Activated CD4-positive, alpha-beta T cell treated with anti-CD3 and anti-CD28 coated beads, Interleukin-10, Interleukin-2, amounts not matched to agents 100 ng/mL and 50 ng/mL, durations not matched to agents 16 hours and 8 hours (primary cell): ENCODE measurements around the gene DUSP28.

ENCODE experiments used
- DNase-seq: peaks from one replicate; pipeline ENCODE4 v3.0.0-alpha.2; 2020

Gene DUSP28

GRCh38 chr2:240586919-240587800 lies 27.0 kb downstream of the DUSP28 start:
- peak; percentile 64 for DNase-seq

GRCh38 chr2:240588006-240588655 lies 28.0 kb downstream of the DUSP28 start:
- DNase-seq = no peak

GRCh38 chr2:240588669-240589068 lies 28.5 kb downstream of the DUSP28 start:
- DNase-seq = no peak

- DNase-seq = no peak
These were observed 29.2 kb downstream of the DUSP28 start for GRCh38 chr2:240589375-240589774.

DNA sequence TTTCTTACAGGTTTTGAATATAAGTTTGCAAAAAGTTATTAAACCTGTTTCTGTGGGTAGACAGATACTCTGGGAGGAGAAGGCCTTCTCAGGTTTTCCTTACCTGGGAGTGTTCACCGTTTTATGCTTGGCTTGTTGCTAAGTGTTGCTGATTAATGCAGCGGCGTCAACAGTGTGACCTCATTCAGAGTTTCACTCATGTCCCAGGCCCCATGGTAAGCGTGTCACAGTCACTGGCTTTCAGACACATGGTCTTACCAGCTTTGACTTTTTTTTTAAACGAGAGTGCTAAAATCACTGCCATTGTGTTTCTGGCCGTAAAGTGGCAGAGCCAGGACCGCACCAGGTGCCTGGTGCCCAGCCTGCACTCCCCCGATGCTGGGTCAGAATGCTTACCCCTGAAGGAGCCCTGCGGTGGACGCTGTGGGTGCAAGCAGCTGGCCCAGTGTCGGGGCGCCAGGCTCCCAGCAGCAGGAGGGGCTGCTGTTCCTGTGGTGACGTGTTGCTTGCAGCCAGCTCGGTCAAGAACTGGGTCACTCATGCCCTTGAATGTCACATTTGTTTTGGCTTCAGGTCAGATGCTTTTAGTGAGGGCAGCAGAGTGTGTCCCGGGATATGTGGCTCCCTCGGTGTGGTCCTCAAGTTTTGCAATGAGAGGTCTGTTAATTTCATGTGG lies 29.8 kb downstream of the DUSP28 start:
- no peak for DNase-seq

DNA sequence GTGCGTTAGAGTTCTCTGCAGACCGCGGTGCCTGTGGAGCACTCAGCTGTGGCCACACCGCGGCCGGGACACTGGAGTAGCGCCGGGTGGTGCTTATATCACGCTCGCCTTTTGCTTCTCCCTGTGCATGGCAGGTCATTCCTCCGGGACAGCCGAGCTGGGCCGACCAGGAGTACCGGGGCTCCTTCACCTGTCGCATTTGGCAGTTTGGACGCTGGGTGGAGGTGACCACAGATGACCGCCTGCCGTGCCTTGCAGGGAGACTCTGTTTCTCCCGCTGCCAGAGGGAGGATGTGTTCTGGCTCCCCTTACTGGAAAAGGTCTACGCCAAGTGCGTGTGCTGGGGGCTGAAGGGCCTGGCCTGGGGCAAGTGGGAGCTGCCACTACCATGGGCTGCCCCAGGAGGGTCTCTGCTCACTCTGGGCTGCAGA lies 30.5 kb downstream of the DUSP28 start:
- no peak for DNase-seq

- no peak for DNase-seq
These were observed 31.1 kb downstream of the DUSP28 start for GRCh38 chr2:240591226-240591625.

- DNase-seq = no peak
These were observed 31.6 kb downstream of the DUSP28 start for GRCh38 chr2:240591784-240592183.

DNA sequence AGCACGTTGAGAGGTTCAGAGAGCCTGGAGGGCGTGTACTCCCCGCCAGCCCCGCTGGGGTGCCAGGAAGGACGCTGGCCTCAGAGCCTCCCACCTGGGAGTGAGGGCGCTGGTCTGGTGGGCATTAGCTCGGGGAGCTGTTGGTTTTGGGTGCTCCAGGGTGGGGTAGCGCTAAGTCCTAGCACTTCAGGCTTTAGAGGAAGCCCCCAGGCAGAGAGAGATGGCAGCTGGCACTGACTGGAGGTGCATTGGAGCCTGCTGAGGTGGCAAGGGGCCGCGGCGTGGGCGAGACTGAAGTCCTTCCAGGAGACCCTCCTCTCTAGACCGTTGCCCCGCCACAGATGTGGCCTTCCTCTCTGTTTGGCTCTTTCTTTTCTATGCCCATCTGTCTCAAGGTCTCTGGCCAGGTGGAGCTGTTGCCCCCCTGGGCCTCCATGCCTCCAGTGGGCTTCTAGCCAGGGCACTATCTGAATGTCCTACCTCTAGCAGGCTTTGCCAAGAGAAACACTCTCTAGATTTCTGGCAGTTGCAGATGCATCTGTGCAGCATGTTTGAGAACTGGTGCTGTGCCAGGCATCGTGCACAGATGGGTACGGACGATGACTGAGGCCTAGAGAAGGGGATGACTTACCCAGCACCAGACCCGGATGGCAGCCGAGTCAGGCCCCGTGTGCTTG lies 33.0 kb downstream of the DUSP28 start:
- no peak for DNase-seq

DNA sequence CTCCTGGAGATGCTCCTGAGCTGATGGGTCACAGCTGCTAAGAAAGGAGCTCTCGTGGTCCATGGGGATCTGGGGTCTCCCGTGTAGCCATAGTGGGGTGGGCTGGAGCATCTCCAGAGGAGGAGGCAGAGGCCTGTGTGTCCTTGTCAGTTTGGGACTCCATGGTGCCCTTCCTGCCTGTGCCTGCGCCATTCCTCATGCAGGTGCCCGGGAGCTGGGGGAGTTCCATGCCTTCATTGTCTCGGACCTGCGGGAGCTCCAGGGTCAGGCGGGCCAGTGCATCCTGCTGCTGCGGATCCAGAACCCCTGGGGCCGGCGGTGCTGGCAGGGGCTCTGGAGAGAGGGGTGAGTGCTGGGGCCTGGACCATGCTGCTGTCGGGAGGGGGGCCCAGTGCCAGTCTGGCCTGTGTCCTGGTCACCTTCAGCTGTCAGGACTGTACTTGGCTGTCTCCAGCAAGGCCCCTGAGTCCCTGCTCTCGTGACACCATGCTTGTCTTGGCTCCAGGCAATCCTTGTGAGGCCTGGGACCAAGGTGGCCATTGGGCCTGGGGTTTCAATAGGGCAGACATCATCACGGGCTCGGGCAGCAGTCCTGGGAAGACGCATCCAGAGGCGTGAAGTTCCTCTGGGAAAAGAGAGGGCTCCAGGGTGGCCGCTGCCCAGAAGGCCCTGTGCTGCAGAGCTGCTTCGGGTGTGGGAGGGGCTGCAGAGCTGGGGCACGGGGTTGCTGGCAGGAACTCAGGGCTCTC lies 33.7 kb downstream of the DUSP28 start:
- DNase-seq = no peak

- no peak for DNase-seq
These were observed 34.6 kb downstream of the DUSP28 start for GRCh38 chr2:240594511-240595380.

- peak; percentile 58 for DNase-seq
These were observed 35.4 kb downstream of the DUSP28 start for GRCh38 chr2:240595381-240596079.

- DNase-seq = no peak
These were observed 35.9 kb downstream of the DUSP28 start for GRCh38 chr2:240596080-240596460.

- DNase-seq = no peak
These were observed 36.4 kb downstream of the DUSP28 start for GRCh38 chr2:240596491-240596931.

DNA sequence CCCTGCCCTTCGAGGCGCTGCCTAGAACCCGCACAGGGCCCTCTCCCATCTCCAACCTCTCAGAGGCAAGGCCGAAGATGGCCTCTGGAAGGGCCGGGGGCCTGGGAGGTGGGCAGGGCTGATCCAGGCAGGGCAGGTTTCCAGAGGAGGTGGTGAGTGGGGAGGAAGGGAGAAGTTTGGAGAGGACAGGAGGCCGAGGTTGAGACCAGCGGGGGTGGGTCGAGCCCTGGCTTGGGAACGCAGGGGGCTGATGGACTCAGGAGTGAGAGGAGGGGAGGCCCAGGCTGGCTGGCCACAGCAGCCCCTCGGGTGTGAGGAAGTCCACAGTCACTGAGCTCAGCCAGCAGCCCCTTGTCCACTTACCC lies 36.9 kb downstream of the DUSP28 start:
- no peak for DNase-seq

- no peak for DNase-seq
These were observed 37.4 kb downstream of the DUSP28 start for GRCh38 chr2:240597419-240598181.

DNA sequence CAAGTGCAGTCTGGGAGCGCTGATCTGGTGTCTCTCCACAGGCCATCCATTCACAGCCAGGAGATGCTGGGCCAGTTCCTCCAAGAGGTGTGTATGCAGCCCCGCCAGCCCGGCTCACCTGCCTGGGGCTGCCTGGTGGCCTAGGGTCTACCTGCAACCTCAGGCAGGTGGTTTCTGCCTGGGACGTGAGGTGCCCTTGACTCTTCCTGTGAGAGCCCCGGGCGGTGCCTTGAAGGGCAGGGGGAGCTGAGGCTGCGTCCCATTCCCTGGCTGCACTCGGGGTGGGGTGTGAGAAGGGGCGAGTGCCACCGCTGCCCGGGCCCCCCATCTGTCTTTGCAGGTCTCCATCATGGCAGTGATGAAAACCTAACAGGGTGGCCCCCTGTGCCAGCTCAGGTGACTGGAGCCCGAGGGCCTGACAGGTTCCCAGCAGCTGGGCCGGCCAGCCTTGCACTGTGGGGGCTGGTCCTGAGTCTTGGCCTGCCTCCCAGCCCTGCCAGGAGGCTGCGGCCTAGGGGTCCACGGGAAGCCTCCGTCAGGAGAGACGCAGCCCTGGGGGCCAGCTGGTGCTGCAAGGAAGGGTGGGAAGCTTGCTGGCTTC lies 38.3 kb downstream of the DUSP28 start:
- DNase-seq = no peak

GRCh38 chr2:240599141-240599583 lies 39.0 kb downstream of the DUSP28 start:
- no peak for DNase-seq

DNA sequence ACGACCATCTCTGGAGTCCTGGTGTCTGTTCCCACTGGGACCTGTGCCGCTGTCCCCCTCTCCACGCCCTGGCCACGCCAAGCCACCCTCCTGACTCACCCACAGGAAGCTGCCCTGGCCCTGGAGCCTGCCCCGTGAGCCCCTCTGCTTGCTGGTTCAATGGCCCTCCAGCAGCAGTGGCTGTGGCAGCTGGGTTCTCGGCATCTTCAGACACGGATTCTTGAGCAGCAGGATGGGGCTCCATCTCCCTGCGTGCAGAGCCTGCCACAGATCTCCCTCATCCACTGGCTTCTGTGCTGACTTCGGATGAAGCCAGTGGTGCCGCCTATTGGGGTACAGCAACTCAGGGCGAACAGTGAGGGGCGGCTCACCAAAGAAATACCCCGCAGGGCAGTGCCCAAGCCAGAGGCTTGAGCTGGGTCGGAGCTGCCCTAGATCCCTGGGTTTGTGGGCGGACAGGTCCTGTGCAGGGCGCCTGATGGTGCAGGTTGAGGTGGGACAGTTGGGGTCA lies 40.3 kb downstream of the DUSP28 start:
- no peak for DNase-seq
